Measurements from ENCODE around the gene RPS16. TPM values are rescaled to one million over a fixed set of nuclear protein-coding genes. Genes with fewer than 3 reads are reported as not detected.

The RPS16 gene
- 146 TPM for total RNA-seq

DNA sequence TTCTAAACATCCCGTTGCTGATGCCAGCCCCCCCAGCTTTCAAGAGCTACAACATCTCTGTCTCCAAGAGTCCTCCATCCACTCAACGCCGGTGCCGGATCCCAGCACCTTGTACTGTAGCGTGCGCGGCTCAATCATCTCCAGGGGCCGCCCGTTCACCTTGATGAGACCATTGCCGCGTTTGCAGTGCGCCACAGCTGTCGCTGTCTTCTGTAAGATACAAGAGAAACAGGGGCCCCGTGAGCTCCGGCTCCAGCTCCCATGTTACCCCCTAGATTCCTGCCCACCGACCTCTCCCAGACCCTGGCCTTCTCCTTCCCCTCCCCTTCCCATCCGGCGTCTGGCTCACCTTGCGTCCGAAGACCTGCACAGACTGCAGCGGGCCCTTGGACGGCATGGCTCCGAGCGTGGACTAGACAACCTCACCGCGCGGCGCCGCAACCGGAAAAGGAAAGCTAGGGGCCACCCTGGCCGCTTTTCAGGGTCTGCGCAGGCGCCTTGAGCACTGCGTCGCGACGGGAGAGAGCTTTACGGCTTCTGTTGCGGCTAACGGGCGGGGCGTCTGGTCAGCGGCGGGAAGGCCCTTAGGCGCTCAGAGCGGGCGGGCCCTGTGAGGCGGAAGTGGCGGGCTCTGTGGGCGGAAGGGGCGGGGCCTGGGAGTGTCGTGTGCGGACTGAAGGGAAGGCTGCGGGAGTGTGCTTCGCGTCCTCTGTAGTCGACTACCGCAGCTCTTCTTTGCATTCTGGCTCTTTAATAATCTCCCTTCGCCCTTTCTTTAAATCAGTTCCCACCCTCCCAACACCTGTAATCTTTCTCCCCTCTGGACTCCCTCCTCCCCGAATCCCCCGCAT, at the start of gene RPS16:
RPS16 (minus strand) TSS at position 451 of the 851 bp plus-strand sequence; CDS start at position 397, 54 bp downstream.

DNA sequence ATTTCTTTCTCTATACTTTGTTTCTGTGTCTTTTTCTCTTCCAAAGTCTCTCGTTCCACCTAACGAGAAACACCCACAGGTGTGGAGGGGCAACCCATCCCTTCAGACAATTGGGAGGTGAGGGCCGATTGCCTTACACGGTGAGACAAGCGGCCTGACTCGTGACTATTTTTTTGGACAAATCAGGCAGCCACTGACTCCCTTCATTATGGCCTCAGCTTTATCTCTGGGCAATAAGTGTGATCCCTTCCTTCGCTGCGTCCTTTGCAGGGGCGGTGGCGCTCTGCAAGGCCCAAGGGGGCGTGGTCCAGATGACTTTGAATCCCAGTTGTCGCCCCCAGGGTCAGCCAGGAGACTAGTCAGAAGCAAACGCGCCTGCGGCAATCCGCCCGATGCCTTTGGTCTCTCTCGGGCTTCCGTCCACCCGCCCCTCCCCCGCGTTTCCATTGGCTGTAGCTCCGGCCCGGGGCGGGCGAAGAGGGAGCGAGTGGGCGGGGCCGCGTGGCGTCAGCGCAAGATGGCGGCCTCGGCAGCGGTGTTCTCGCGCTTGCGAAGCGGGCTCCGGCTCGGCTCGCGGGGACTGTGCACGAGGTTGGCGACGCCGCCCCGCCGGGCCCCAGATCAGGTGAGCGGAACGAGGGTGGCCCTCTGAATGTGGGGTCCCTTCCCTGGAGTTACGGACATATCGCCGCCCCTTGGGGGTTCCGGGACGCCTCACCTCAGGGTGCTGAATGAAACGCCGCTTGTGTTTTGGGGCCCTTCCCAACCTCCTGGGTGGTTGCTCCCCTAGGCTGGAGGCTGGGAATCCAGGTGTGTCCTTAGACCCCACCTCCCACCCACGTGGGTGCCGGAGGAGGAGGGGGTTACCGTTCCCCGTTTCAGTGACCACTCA, 44.8 kb upstream of the RPS16 start, which contains the start of gene TIMM50:
TIMM50 (plus strand) TSS at position 502 of the 892 bp plus-strand sequence; CDS start at position 518, 16 bp downstream.

DNA sequence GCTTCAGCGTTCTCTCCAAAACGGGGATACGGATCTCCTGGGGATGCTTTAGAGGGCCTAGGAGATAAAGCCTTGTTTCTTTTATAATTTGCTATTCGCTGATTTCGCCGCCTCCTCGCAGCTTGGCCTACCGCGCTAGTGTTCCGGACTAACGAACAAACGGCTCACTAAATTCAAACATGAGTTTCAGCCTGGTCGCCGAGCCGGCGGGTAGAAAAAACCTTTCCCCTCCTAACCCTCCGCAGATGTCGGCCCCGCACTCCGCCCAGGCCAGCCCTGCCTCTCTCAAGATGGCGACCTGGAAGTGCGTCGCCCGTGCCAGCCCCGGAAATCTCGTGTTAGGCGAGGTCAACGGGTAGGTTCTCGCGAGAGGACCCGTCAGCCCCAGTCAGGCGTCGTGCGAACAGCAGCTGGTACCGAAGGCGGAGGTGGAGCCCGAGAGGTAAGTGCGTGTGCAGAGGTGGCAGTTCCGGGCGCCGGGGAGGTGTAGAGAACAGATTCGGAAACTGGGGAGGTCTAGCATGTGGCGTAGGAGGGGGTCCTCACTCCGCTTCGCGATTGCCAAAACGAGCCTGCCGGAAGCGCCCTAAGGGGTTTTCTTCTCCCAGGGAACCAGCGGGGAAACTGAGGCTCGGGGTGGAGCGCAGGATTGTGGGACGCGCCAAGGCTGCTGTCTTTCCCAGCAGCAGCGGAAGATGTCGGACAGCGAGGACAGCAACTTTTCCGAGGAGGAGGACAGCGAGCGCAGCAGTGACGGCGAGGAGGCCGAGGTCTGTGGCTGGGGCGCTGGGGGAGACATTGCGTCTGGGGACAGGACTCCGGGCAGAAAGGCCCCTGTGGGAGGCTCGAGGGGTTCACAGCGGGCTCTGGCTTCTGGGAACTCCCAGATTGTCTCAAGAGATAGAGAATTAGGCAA, 9.7 kb upstream of the RPS16 start, which contains the start of gene SUPT5H:
SUPT5H (plus strand) TSS at position 387 of the 916 bp plus-strand sequence; CDS start at position 696, 309 bp downstream.

DNA sequence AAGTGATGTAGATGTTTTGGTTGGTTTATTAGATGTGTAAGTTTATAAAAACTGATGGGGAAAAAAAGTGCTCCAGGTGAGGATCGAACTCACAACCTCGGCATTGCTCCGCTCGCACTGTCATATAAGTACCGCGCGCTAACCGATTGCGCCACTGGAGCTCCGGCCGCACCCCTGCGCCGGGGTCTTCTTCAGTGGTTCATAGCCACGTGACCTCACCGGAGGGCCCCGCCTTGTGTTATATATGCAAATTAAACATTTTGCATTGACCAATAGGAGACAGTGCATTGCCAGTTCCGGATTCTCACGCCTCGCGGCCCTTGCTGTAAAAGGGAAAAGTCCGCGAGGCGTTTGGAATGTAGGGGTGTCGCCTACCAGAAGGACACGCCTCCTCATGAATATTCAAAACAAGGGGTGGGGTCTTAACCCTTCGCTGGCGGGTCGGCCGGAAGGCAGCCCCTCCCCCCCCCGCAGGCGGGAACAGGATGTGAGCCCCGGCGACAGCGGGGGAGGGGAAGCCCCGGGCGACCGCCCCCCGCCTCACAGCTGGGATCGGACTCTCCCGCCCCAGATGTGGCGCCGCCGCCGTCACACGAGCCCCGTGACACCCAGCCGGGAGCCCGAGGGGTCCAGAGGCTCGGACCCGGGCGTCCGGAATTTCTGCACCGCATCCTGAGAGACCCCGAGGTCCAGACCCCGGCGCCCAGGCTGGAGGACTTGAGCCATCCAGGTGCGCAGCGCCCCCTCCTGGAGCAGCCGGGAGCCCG, 23.5 kb downstream of the RPS16 start, which contains the start of gene PLEKHG2:
PLEKHG2 (plus strand) TSS at position 570 of the 767 bp plus-strand sequence. CDS start 1,418 bp downstream, outside the sequence.

DNA sequence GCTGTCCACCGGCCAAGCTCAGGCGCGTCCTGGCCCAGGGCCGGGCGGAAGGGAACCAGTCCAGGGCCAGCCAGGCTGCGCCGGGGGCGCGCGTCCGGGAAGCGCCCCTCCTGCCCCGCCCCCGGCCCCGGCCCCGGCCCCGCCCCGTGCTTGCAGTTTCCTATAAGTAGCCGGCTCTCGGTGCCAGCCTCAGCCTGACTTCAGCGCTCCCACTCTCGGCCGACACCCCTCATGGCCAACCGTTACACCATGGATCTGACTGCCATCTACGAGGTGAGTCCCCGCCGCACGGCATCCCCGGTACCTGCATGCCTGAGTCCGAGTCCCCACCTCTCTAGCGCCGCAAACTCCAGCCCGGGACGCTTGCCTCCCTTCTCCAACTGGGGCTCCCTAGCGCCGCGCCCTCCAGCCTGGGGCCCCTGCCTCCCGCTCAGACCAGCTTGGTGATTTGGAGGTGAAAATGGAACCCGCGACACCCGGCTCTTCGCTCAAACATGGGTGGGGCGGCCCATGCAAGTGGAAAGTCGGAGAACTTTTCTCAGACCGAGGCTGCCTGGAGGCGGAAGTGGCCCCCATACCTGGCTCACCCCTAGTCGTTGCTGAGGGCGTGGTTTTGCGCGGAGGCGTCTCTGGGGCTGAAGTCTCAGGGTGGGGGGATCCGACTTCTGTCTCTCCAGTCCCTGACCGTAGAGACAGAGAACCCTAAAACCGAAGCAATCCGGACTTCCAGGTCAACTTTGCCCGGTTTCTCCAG, 28.9 kb downstream of the RPS16 start, which contains the start of gene ZFP36:
ZFP36 (plus strand) TSS at position 192 of the 754 bp plus-strand sequence; CDS start at position 250, 58 bp downstream.

DNA sequence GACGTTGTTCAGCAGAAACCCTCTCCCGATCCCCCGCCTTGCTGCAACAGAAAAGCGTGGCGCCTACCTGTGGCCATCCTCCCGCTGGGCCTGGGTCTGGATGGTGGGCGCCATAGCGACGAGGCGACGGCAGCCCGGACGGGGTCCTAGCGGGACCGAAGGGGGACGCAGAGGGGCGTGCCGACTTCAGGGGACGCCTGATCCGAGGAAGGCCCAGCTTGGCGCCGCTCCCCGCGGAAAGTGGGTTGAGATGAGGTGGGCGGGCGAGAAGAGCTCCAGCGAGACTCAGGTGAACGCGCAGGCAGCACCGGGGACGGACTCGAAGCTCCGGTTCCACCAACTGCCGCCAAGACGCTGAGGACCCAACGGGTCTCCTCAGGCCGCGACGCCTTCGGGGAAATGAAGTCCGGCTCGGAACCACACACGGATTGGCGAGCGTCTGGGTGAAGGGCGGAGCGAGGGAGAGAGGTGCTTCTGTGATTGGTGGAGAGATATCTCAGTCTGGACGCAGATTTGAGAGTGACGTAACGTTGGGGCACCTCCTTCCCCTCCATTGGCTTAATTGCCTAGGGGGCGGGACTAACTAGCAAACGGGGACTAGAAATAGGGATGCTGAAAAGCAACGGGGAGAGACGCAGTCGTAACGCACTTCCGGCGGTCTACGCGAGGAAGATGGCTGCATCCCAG, 44.9 kb downstream of the RPS16 start, which contains the start of the genes MED29 and PAF1:
MED29 (plus strand) TSS at position 628 of the 687 bp plus-strand sequence; CDS start at position 673, 45 bp downstream.
PAF1 (minus strand) TSS at position 356 of the 687 bp plus-strand sequence; CDS start at position 114, 242 bp downstream.

Small RNA genes within 50 kb of the gene (small RNA-seq; reads per million reads assigned to genes)
- gene MIR4530 = not detected

Other genes with a start within 250 kb of the RPS16 start
- 0.23 TPM for gene NCCRP1, start 239.0 kb downstream of the RPS16 start, total RNA-seq
- gene SYCN, start 231.7 kb downstream of the RPS16 start, total RNA-seq = not detected
- gene IFNL3, start 190.9 kb downstream of the RPS16 start, total RNA-seq = not detected
- not detected for gene IFNL4, start 187.1 kb downstream of the RPS16 start, total RNA-seq
- gene IFNL2, start 167.6 kb downstream of the RPS16 start, total RNA-seq = not detected
- gene IFNL1, start 139.5 kb downstream of the RPS16 start, total RNA-seq = not detected
- gene LRFN1, start 115.1 kb downstream of the RPS16 start, total RNA-seq = 10.6 TPM
- gene GMFG, start 99.9 kb downstream of the RPS16 start, total RNA-seq = 3.5 TPM
- 23.1 TPM for gene SAMD4B, start 93.5 kb downstream of the RPS16 start, total RNA-seq
- 31.4 TPM for gene PAF1, start 44.8 kb downstream of the RPS16 start, total RNA-seq
- 24.5 TPM for gene MED29, start 44.6 kb downstream of the RPS16 start, total RNA-seq
- gene ZFP36, start 29.1 kb downstream of the RPS16 start, total RNA-seq = 1.8 TPM
- 19.8 TPM for gene PLEKHG2, start 23.3 kb downstream of the RPS16 start, total RNA-seq
- gene SUPT5H, start 9.6 kb upstream of the RPS16 start, total RNA-seq = 54.4 TPM
- 48.9 TPM for gene TIMM50, start 44.9 kb upstream of the RPS16 start, total RNA-seq
- 17.5 TPM for gene DLL3, start 63.0 kb upstream of the RPS16 start, total RNA-seq
- gene SELENOV, start 79.2 kb upstream of the RPS16 start, total RNA-seq = not detected
- gene EID2B, start 96.9 kb upstream of the RPS16 start, total RNA-seq = 23.1 TPM
- gene EID2, start 104.2 kb upstream of the RPS16 start, total RNA-seq = 24.0 TPM
- not detected for gene LGALS13, start 166.6 kb upstream of the RPS16 start, total RNA-seq
- not detected for gene LGALS16, start 220.0 kb upstream of the RPS16 start, total RNA-seq

Measured in diencephalon (tissue), 1 donor.